ENCODE measurements around the gene PPM1H. TPM values are rescaled to one million over a fixed set of nuclear protein-coding genes. Genes with fewer than 3 reads are reported as not detected.
A peak's percentile ranks its signal among the peaks of the same experiment; 100 is the strongest.
"Not testable (repeated sequence)": the region's sequence is repeated elsewhere in the genome, so short reads cannot be mapped to it uniquely, and the experiment has no call there.

The PPM1H gene
- total RNA-seq, 1 donor from 2014 or later: 73.4 TPM

DNA sequence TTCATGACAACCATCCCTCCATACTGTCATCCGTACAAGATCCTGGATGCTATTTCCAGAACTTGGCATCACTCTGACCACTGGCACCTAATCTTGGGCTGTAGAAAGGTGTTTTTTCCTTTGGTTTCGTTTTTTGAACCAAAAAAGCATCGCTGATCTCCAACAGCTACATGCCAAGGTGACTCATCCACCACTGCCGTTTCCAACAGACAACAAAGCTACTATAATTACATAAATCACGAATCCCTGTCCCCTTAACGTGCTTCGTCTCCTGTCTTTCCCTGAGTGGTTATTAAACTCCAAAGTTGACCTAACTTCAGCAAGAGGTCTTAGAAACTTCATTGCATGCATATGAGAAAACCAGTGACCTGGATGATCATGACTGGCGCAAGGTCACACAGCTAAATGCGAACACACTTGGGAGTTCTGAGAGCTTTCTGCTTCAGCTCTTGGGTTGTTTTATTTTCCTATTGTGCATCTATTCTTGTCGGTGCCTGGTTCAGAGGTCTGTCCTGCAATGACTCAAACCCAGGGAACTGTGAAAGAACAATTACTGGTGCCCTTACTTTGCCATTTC is 99.9 kb downstream of the PPM1H start:
- DNase-seq (ENCODE audit: low spot score): no peak

DNA sequence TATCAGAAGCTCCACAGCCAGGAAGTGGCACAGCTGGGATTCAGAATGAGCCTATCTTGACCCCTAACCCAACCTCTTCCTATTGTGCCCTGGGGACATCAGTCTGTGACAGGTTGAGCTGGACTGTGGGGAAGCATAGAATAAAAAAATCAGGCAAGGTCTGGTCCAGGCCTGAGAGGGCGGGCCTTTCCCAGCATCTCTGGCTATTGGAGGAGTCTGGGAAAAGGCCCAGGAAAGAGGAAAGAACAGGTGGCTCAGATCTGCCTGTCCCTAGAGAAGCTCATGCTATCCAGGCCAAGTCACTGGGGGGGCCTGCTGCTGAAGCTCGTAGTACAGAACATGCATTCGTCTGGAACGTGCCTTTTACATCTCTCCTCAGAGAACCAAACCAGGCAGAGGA is 100.5 kb downstream of the PPM1H start:
- peak; percentile 51 for DNase-seq (ENCODE audit: low spot score)

DNA sequence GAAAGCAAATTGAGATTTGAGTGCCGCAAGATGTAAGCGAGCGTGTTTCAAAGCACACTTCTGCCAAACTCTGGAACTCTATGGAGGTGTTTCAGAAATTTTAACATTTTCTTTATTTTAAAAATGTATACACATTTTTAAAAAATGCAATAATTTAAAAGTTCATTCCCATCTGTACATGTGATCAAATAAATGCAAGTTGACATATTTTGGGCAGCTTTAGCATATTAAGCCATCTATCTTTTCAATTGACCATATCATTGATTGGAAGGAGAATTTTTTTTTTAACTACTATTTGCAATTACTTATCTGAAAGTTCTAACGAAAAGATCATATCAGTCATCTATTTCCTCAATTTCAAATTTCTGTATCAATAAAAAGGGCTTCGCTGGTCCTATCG is 101.3 kb downstream of the PPM1H start:
- DNase-seq (ENCODE audit: low spot score): no peak

GRCh38 chr12:62832558-62832957 is 102.4 kb downstream of the PPM1H start:
- DNase-seq (ENCODE audit: low spot score): no peak

GRCh38 chr12:62832027-62832426 is 102.9 kb downstream of the PPM1H start:
- no peak for DNase-seq (ENCODE audit: low spot score)

- no peak for DNase-seq (ENCODE audit: low spot score)
Observed at GRCh38 chr12:62827855-62828254, 107.1 kb downstream of the PPM1H start.

- no peak for DNase-seq (ENCODE audit: low spot score)
Observed at GRCh38 chr12:62827042-62827441, 107.9 kb downstream of the PPM1H start.

DNA sequence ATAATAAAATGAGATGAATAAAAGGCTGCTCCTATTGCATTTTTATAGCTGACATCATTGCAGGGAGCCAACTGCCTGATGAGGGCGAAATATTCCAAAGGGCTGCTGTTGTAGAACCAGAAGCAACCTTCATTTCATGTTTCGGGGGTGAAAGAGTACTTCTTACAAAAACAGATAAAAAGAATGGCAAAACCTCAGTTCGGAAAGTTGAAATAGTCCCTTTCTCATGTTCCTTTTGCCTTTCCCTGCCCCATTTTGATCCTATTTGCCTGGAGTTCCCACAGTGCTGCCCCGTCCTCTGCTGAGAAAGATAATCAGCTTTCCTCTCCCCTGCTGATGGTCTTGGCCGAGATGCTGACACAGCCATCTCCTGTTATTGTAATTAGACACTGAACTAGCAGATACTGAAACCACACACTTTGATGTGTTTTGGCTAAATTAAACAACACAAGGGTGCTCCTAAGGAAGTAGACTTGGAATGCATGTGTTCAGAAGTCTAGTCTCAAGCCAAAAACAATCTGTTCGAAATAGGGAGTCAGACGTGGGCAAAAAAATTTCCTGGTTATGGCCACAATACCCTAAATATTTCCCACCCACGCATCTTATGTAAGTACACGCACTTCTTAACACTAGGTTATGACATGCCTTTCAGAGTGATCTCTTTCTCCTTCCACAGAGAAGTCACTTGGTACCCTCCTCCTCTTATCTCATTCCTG is 117.2 kb downstream of the PPM1H start:
- DNase-seq (ENCODE audit: low spot score): no peak

DNA sequence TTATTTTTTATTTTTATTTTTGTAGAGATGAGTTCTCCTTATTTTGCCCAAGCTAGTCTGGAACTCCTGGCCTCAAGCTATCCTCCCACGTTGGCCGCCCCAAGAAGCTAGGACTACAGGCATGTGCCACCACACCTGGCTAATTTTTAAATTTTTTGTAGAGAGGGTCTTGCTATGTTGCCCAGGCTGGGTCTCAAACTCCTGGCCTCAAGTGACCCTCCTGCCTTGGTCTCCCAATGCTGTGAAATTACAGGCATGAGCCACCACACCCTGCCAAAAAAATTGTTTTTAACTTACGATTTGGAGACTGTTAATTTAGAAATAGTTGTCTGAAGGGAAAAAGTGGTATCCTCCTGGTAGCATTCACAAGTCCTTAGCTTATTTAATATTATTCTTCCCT is 120.7 kb downstream of the PPM1H start:
- no peak for DNase-seq (ENCODE audit: low spot score)

DNA sequence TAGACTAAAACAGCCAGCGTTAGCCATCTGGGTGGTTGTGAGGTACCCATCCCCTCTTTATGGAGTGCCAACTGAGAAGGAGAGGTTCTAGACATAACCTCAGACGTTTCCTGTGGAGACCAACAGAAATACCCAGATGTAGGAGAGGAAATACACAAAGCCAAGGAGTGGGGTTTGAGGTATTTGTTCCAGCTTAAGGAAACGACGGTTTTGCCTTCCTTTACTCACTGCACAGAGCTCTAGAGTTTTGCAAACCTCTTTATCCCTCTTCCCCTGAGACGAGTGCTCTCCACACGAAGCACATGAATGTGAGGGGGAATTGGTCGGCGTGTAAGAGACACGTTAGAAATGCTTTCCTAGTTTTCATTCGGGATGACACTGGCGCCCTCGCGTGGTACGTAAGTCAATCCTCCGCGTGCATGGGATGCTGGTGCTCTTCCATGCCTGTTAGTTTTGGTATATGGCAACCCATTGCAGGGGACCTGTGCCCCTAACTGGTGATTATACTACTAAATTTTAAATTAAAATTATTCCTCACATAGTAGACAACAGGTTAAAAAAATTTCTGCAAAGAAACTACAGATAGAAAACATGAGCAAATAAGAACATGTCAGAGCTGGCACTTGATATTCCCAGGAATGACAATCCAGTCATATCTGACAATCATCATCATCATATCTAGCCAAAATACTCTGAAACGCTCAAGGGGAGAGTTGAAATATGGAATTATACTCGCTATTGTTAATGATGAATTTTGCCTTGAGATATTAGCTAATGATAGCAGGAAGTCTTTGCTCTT is 121.7 kb downstream of the PPM1H start:
- DNase-seq (ENCODE audit: low spot score): peak; percentile 59

GRCh38 chr12:62811481-62811880 is 123.5 kb downstream of the PPM1H start:
- DNase-seq (ENCODE audit: low spot score): not testable (repeated sequence)

GRCh38 chr12:62808166-62808879 is 126.6 kb downstream of the PPM1H start:
- DNase-seq (ENCODE audit: low spot score): no peak

DNA sequence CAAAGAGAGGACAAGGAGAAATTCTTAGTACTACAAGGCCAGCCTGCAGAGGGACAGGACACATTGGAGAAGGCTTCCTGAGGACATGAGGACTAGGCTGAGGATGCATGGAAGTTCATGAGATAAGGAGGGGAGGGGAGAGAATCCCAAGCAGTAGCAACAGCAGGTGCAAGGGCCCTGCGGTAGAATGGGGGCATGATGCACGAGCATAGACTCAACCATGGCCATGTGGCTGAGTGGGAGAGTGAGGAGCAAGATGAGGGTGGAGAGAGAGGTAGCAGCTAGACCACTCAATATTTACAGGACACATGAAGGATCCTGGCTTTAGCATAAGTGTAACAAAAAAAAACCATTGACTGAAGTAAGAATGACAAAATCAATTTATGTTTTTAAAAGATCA is 128.1 kb downstream of the PPM1H start:
- DNase-seq (ENCODE audit: low spot score): no peak

- DNase-seq (ENCODE audit: low spot score): no peak
Observed at GRCh38 chr12:62806244-62806836, 128.6 kb downstream of the PPM1H start.

GRCh38 chr12:62805517-62805916 is 129.4 kb downstream of the PPM1H start:
- no peak for DNase-seq (ENCODE audit: low spot score)

- no peak for DNase-seq (ENCODE audit: low spot score)
Observed at GRCh38 chr12:62803756-62804155, 131.2 kb downstream of the PPM1H start.

GRCh38 chr12:62802984-62803383 is 132.0 kb downstream of the PPM1H start:
- no peak for DNase-seq (ENCODE audit: low spot score)

GRCh38 chr12:62802321-62802720 is 132.6 kb downstream of the PPM1H start:
- DNase-seq (ENCODE audit: low spot score): no peak

- DNase-seq (ENCODE audit: low spot score): no peak
Observed at GRCh38 chr12:62801796-62802195, 133.2 kb downstream of the PPM1H start.

- DNase-seq (ENCODE audit: low spot score): no peak
Observed at GRCh38 chr12:62800707-62801400, 134.1 kb downstream of the PPM1H start.

- no peak for DNase-seq (ENCODE audit: low spot score)
Observed at GRCh38 chr12:62799766-62800406, 135.1 kb downstream of the PPM1H start.

Data from mucosa of gallbladder (tissue), 1 donor.